Stimulated activated naive CD8-positive, alpha-beta T cell treated with anti-CD3 and anti-CD28 coated beads, Interleukin-15, Interleukin-2, amounts not matched to agents 100 ng/mL and 50 ng/mL, for 24 hours (primary cell): ENCODE data around the gene PLOD1.
"Not testable (repeated sequence)": the region's sequence is repeated elsewhere in the genome, so short reads cannot be mapped to it uniquely, and the experiment has no call there.

ENCODE experiments used
- H3K27ac Mint-ChIP-seq: one replicate; pipeline ENCODE4 v1.8.0; 2021; ENCODE audit warnings: mild to moderate bottlenecking, mixed read lengths
- H3K27me3 Mint-ChIP-seq: one replicate; pipeline ENCODE4 v1.8.0; 2021; ENCODE audit warnings: mixed read lengths
- H3K36me3 Mint-ChIP-seq: one replicate; pipeline ENCODE4 v1.8.0; 2021; ENCODE audit warnings: low read depth, mixed read lengths
- H3K4me1 Mint-ChIP-seq: one replicate; pipeline ENCODE4 v1.8.0; 2021; ENCODE audit warnings: low read depth, mixed read lengths
- H3K4me3 Mint-ChIP-seq: one replicate; pipeline ENCODE4 v1.8.0; 2021; ENCODE audit warnings: mild to moderate bottlenecking, mixed read lengths
- H3K9me3 Mint-ChIP-seq: one replicate; pipeline ENCODE4 v1.8.0; 2021; ENCODE audit warnings: mixed read lengths

PLOD1 gene

DNA sequence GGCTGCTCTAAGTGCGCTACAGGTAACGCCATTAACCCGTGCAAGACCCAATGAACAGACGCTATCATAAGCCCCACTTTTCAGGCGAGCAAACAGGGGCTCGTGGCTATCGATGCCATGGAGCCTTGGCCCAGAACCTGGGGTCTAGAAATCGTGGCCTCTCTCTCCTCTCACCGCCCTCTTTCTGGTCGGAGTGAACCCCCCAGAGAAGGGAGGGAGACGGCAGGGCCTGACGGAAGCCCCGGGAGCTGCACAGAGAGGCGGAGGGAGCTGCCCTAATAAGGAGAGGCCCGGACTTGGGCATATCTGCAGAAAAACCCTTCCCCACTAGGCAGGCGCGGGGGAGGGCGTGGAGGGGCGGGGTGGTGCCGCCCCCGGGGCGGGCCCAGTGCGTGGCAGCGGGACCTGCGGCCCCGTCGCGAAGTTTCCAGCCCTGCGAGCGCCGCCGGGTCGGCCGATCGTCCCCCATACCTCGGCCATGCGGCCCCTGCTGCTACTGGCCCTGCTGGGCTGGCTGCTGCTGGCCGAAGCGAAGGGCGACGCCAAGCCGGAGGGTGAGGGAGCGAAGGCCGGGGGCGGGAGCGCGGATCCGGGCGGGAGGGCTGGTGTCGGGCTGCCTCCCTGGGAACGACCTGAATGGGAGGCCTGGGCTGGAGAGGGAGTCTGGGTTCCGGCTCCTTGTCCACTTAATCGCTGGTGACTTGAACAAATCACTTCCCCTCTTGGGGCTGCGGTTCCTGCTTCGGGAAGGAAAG, at the start of gene PLOD1:
PLOD1 (plus strand) TSS at position 416 of the 755 bp plus-strand sequence; CDS start at position 479, 63 bp downstream.
- Mint-ChIP-seq H3K4me3 (peak within 1 kb of the TSS; percentile 81), H3K36me3 (peaks cover 10% of the 10 kb centered on the region), H3K27ac (peak within 1 kb of the TSS; percentile 72), H3K4me1 (peaks cover 8% of the 10 kb centered on the region), H3K9me3 (no peaks in the 10 kb centered on the region), H3K27me3 (no peaks in the 10 kb centered on the region)

DNA sequence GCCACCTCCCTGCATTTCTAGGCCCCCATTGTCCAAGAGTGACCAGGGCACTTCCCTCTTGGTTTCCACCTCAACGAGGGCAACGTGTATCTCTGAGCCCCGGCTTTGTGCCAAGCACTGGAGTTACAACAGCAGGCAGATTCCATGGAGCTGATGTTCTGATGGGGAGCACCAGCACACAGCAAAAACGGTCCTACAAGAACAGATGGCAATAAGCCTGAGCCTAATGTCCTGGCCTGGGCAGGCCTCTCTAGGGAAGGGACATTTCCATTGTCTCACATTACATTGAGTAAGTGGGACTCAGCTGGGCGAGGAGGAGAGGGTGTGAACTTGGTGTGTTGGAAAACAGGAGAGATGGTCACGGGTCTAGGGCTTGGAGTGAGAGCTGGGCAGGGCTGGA, 48.6 kb upstream of the PLOD1 start:
- Mint-ChIP-seq H3K27me3 (no peaks in the 10 kb centered on the region), H3K4me3 (no peak overlapping the region), H3K9me3 (no peaks in the 10 kb centered on the region), H3K27ac (no peak overlapping the region), H3K36me3 (no peaks in the 10 kb centered on the region), H3K4me1 (no peaks in the 10 kb centered on the region)

GRCh38 chr1:11886986-11887665, 47.4 kb upstream of the PLOD1 start:
- Mint-ChIP-seq H3K9me3 (no peaks in the 10 kb centered on the region), H3K4me3 (no peak overlapping the region), H3K27ac (no peak overlapping the region), H3K27me3 (no peaks in the 10 kb centered on the region), H3K4me1 (no peaks in the 10 kb centered on the region), H3K36me3 (no peaks in the 10 kb centered on the region)

- H3K27me3 Mint-ChIP-seq, result no peaks in the 10 kb centered on the region
- H3K4me1 Mint-ChIP-seq, result no peaks in the 10 kb centered on the region
- no peak overlapping the region for H3K27ac Mint-ChIP-seq
Measured at GRCh38 chr1:11887666-11888007, 46.9 kb upstream of the PLOD1 start.

DNA sequence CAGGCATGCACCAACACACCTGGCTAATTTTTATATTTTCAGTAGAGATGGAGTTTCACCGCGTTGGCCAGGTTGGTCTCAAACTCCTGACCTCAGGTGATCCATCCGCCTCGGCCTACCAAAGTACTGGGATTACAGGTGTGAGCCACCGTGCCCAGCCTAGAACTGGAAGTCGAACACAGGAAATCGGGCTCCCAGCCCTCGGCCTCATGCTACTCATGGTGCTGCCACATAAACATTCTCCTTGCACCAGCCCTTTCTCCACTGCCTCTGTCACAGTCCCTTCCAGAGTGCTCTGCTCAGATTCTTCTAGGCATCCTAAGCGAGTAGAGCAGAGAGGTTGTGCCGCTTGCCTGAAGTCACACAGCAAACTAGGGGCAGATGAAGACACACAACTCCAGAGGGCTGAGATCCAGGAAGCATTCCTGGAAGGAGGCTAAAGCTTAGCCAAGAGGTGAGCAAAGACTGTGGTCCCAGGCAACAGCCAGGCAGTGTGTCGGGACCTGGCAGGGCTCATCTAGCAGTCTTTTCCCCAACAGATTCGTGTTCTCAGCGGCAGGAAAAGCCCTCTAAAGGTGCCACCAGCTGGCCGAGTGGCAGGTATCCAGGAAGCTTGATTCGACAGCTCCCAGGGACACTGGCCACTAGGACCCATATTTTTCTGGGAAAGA, 46.2 kb upstream of the PLOD1 start:
- no peaks in the 10 kb centered on the region for H3K27me3 Mint-ChIP-seq
- no peaks in the 10 kb centered on the region for H3K4me1 Mint-ChIP-seq
- no peak overlapping the region for H3K4me3 Mint-ChIP-seq
- H3K36me3 Mint-ChIP-seq, result no peaks in the 10 kb centered on the region
- H3K27ac Mint-ChIP-seq, result no peak overlapping the region
- no peaks in the 10 kb centered on the region for H3K9me3 Mint-ChIP-seq

More at GRCh38 chr1:11887666-11888007, 46.9 kb upstream of the PLOD1 start:
- H3K4me3 Mint-ChIP-seq, result no peak overlapping the region
- no peaks in the 10 kb centered on the region for H3K36me3 Mint-ChIP-seq
- no peaks in the 10 kb centered on the region for H3K9me3 Mint-ChIP-seq

DNA sequence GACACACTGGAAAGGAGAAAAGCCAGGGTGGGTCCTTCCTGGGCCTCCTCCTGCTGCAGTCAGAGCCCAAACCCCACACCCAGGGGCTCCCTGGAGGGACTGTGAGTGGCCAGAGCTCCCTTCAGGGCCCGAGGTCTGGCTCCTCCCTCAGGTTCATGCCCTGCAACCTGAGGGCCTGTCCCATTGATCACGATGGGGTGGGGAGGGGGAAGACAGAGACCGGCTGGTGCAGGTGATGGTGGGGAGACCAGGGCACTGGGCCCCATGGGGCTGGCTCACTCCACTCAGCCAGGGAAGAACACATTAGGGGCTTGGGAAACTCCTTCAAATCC, 45.7 kb upstream of the PLOD1 start:
- Mint-ChIP-seq H3K4me3 (no peak overlapping the region), H3K36me3 (no peaks in the 10 kb centered on the region), H3K27ac (no peak overlapping the region), H3K27me3 (no peaks in the 10 kb centered on the region), H3K9me3 (no peaks in the 10 kb centered on the region), H3K4me1 (no peaks in the 10 kb centered on the region)

- H3K27ac Mint-ChIP-seq, result no peak overlapping the region
- peaks cover 7% of the 10 kb centered on the region for H3K27me3 Mint-ChIP-seq
- no peaks in the 10 kb centered on the region for H3K36me3 Mint-ChIP-seq
- H3K9me3 Mint-ChIP-seq, result no peaks in the 10 kb centered on the region
- H3K4me3 Mint-ChIP-seq, result no peak overlapping the region
- H3K4me1 Mint-ChIP-seq, result no peaks in the 10 kb centered on the region
Measured at GRCh38 chr1:11891433-11892186, 42.9 kb upstream of the PLOD1 start.

DNA sequence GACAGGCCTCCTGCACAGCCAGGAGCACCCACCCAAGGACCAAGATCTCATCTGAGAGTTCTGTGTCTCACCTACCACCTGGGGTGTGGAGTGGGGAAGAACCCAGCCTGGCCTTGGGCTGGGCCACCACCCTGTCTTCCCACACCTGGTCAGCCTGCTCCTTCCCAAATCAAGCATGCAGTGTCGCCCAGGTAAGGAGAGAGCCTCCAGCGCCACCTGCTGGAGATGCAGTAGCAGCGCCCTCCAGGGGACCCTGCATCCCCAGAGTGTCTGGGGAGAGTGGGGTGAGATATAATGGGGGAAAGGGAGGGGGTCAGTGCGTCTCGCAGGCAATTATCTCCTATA, 40.6 kb upstream of the PLOD1 start:
- no peaks in the 10 kb centered on the region for H3K9me3 Mint-ChIP-seq
- no peaks in the 10 kb centered on the region for H3K4me1 Mint-ChIP-seq
- no peaks in the 10 kb centered on the region for H3K36me3 Mint-ChIP-seq
- peaks cover 18% of the 10 kb centered on the region for H3K27me3 Mint-ChIP-seq
- no peak overlapping the region for H3K27ac Mint-ChIP-seq
- H3K4me3 Mint-ChIP-seq, result no peak overlapping the region

GRCh38 chr1:11894501-11894900, 40.0 kb upstream of the PLOD1 start:
- not testable (repeated sequence) for H3K27ac Mint-ChIP-seq, H3K9me3 Mint-ChIP-seq, H3K36me3 Mint-ChIP-seq, H3K4me1 Mint-ChIP-seq, H3K4me3 Mint-ChIP-seq
- peaks cover 24% of the 10 kb centered on the region for H3K27me3 Mint-ChIP-seq

DNA sequence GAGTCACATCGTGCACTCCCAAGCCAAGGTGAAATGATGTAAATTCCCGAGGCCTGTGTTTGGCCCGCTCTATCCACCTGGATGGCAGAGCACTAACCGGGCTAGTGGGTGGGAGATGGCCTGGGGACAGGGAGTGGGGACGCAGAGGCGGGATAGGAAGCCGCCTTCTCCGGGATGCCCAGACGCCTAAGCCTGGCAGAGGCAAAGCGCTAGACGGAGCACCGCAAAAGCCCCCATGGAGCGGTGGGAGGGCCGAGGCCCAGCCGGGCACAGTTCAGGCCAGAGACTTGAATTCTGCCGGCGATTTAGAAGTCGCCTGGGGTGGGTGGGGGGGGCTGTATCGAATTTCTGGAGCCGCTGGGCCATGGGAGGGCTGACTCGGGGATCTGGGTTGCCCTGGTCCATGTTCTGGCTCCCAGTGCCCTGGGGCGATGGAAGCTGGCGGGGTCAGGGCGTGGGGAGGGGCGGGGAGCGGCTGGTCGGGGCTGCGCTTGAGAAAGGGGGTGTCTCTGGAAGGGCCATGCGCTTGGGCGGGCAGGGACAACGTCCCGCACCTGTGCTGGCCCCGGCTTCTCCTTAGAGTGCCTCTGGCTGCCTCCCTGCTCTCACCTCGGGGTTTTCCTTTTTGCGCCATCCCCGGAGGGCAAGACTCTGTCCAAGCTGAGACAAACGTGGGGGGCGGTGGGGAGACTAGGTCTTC, 36.3 kb upstream of the PLOD1 start:
- Mint-ChIP-seq H3K4me3 (no peak overlapping the region), H3K27ac (no peak overlapping the region), H3K27me3 (peaks cover 42% of the 10 kb centered on the region), H3K4me1 (no peaks in the 10 kb centered on the region), H3K9me3 (no peaks in the 10 kb centered on the region), H3K36me3 (no peaks in the 10 kb centered on the region)

- Mint-ChIP-seq H3K27ac (no peak overlapping the region), H3K27me3 (peaks cover 42% of the 10 kb centered on the region), H3K36me3 (no peaks in the 10 kb centered on the region), H3K9me3 (no peaks in the 10 kb centered on the region), H3K4me1 (no peaks in the 10 kb centered on the region), H3K4me3 (no peak overlapping the region)
Measured at GRCh38 chr1:11898831-11899467, 35.6 kb upstream of the PLOD1 start.

- not testable (repeated sequence) for H3K36me3 Mint-ChIP-seq, H3K4me3 Mint-ChIP-seq, H3K9me3 Mint-ChIP-seq, H3K27ac Mint-ChIP-seq
- peaks cover 16% of the 10 kb centered on the region for H3K4me1 Mint-ChIP-seq
- peaks cover 37% of the 10 kb centered on the region for H3K27me3 Mint-ChIP-seq
Measured at GRCh38 chr1:11901446-11901845, 33.1 kb upstream of the PLOD1 start.

- Mint-ChIP-seq H3K36me3 (peaks cover 5% of the 10 kb centered on the region), H3K4me1 (peaks cover 27% of the 10 kb centered on the region), H3K9me3 (no peaks in the 10 kb centered on the region), H3K4me3 (no peak overlapping the region), H3K27me3 (peaks cover 31% of the 10 kb centered on the region), H3K27ac (no peak overlapping the region)
Measured at GRCh38 chr1:11903210-11903609, 31.3 kb upstream of the PLOD1 start.

DNA sequence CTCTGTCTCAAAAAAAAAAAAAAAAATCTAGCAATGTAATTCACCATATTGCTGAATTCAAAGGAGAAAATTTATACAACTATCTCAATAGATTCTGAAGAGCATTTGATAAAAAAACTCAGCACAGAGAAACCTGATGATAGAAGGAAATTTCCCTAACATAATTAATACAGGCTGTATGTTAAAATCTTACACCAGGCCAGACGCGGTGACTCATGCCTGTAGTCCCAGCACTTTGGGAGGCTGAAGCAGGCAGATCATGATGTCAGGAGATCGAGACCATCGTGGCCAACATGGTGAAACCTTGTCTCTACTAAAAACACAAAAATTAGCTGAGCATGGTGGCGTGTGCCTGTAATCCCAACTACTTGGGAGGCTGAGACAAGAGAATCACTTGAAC, 30.4 kb upstream of the PLOD1 start:
- not testable (repeated sequence) for H3K4me3 Mint-ChIP-seq, H3K27ac Mint-ChIP-seq, H3K36me3 Mint-ChIP-seq, H3K9me3 Mint-ChIP-seq
- peaks cover 34% of the 10 kb centered on the region for H3K4me1 Mint-ChIP-seq
- peaks cover 27% of the 10 kb centered on the region for H3K27me3 Mint-ChIP-seq
